HG02763 (cell line): ENCODE data around the gene HCLS1.
A peak's percentile ranks its signal among the peaks of the same experiment; 100 is the strongest.
"Not testable (repeated sequence)": the region's sequence is repeated elsewhere in the genome, so short reads cannot be mapped to it uniquely, and the experiment has no call there.

Source experiments
- ATAC-seq: cut with Tn5 transposase; IDR thresholded peaks from one replicate; pipeline ENCODE4 v1.9.1; 2021; ENCODE audit warnings: mild to moderate bottlenecking, moderate library complexity; ENCODE audit not compliant: unreplicated experiment

The HCLS1 gene, protein sequence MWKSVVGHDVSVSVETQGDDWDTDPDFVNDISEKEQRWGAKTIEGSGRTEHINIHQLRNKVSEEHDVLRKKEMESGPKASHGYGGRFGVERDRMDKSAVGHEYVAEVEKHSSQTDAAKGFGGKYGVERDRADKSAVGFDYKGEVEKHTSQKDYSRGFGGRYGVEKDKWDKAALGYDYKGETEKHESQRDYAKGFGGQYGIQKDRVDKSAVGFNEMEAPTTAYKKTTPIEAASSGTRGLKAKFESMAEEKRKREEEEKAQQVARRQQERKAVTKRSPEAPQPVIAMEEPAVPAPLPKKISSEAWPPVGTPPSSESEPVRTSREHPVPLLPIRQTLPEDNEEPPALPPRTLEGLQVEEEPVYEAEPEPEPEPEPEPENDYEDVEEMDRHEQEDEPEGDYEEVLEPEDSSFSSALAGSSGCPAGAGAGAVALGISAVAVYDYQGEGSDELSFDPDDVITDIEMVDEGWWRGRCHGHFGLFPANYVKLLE

DNA sequence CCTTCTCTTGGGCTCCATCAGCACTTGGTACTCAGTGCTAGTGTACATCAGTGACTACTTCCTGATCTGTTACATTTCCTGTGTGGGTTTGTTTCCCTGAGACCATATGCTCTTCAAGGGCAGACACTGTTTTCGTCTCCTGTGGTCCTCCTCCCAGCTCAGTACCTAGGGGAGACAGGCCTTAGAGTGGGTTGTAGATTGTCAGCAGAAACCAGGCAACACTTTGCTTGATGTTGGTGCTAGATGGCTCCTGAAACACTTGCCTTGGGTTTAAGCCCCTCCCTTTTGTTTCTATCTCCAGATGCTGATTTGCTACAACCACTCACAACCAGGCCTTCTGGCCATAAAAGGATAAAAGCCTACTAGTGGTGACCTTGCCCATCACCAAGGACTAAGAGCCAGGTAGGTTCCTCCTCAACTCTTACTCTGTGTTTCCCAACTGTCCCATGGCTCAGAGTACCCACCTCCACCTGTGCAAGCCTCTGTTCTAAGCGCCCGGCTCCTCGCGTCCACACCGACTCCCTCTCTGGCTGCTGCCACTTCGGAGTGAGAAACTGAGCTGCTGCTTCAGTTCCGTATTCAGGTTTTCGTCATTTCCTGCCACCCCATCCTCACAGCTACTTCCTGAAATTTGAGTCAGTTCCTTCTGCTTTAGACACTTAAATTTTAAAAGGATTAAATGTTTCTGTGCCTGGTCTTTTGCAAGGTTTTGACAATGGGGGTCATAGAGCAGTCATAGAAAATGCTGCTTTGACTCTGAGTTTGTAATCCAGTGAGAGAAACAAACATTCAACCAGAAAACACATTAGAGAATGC is at the start of gene HCLS1:
Gene HCLS1, minus strand, starts transcription at position 548 of the 816 bp plus-strand sequence. CDS start 2,556 bp downstream, outside the sequence.
- ATAC-seq = peak; percentile 77

DNA sequence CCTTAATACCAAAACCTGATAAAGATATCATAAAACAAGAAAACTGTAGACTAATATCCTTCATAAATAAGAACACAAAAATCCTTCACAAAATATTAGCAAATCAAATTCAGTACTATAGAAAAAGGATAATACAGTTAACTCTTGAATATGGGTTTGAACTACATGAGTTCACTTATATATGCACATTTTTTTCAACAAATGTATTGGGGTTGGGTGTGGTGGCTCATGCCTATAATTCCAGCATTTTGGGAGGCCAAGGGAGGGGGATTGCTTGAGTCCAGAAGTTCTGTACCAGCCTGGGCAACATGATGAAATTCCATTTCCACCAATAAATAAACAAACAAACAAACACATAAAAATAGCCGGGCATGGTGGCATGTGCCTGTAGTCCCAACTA is 49.6 kb upstream of the HCLS1 start:
- no peak for ATAC-seq

DNA sequence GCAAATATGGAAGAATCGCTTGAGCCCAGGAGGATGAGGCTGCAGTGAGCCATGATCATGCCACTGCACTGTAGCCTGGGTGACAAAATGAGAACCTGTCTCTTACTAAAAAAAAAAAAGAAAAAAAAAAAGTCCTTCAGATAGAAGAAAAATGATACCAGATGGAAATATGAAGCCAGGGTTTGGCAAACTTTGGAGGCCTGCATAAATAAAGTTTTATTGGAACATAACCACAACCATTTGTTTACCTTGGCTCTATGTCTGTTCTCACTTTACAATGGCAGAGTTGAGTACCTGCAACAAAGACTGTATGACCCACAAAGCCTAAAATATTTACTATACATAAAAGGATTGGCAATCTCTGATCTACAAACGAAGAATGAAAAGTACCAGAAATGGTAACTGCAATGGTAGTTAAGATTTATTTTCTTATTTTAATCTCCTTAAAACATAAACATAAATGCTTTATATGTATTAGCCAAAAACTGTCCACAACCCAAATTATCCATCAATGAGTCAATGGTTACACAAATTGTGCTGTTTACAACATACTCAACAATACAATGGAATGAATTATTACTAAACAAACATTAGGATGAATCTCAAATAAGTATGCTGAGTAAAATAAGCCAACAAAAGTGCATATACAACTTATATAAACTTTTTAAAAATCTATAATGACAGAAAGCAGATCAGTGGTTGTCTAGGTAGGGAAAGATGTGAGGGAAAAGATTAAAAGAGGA is 47.0 kb upstream of the HCLS1 start:
- ATAC-seq = no peak

DNA sequence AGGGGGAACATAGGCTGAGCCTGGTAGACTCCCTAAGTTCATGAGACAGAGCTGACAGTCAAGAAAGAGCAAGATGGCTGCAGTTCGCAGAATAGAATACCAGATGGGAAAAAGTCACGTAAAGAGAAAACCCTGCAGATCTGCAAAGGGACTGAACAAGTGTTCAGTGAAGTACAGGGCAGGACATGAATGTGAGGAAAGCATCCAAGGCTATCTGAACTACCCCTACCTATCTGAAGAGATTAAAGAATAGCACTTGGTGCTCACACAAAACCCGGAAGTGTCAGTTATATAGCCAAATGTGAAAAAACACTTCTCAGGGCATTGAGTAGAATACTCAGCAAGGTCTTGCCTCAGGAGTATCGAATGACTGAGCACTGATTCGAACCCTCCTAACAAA is 44.8 kb upstream of the HCLS1 start:
- ATAC-seq = no peak

DNA sequence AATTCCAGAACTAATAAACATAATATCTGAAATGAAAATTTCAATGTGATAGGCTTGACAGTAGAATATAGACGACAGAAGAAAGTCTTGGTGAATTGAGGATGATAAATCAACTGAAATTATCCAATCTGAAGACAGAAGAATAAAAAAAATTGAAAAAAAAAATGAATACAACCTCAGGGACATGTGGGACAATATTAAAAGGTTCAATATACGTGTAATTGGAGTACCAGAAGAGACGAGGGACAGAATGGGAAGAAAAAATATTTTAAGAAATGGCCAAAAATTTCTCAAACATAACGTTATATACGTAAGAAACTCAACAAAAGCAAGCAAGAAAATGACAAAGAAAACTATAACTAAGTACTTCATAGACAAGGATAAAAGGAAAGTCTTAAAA is 43.3 kb upstream of the HCLS1 start:
- ATAC-seq = no peak

DNA sequence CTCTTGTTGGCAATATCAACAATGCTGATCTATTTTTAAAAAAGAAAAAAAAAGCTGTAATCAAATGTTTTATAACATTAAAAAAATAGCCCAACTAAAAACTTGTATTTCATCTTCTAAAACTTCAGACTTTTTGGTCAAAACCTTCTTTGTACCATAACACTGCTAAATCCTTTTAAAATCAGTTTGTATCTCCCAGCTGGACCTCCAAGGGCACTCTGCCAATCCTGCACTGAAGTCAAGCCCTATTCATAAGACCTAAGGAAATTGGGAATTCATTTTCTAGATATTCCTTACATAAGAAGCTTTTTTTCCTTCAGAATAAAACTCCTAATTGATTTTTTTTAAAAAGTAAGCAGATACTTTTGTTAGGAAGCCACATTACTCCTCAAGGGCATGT is 38.2 kb upstream of the HCLS1 start:
- ATAC-seq = no peak

DNA sequence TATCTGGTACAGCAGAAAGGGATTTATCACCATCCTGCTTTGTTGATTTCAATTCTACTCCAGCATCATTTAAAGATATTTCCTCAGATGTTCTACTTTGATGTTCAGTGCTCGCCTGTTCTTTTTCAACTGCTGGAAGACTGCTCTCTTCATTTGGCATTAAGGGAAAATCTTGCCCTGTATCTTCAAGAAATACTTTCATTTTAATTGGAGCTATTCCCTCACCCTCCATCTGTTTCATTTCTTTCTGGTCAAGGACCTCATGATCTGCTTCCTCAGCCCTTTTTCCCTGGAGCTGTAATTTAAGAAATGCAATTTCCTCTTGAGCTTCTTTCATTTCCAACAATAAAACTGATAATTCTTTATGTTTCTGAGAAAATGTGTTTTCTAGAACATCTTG is 37.8 kb upstream of the HCLS1 start:
- ATAC-seq = no peak

DNA sequence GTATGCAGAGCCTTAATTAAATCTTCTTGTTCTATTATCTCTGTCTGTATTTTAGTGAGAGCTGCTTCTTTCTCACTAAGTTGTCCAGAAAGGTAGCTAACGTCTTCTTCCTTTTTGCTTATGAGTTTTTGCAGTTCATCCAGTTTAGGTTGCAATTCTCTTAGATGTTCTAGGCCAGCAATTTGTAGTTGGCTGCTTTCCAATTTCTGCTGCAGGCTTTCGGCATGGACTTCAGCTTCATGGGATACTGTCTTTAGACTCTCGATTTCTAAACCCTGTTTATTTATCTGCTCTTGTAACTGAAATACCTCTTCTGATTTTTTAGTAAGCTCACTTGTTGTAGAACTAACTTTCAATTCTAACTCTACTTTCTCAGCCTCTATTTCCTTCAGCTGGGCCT is 35.5 kb upstream of the HCLS1 start:
- no peak for ATAC-seq

DNA sequence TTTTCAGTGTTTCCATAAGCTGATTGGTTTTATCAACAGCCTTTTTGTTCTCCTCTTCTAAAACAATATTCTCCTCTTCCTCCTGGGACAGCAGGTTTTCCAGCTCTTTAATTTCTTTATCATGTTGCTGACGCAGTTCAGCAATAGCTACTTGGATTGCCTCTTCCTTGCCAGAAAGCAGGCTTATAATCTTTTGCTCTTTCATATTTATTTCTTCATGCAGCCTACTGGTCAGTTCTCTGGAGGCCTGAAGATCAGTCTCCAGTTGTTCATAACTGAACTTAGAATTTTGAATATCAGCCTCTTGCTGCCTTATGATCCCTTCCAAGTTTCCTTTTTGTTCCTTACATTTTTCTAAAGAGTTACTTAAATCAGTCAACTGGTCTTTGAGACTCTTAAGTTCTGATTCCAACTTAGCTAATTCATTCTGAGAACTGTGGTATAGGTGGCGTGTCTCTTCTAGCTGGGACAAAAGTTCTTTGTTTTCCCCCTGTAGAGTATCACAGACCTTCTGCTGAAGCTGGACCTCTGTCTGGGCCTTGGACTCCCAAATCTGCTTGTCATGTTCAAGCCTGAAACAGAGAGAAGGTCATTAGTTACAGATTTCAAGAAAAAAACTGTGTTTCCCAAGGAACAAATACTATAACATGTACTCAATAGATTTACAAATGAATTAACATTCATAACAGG is 31.5 kb upstream of the HCLS1 start:
- ATAC-seq = no peak

DNA sequence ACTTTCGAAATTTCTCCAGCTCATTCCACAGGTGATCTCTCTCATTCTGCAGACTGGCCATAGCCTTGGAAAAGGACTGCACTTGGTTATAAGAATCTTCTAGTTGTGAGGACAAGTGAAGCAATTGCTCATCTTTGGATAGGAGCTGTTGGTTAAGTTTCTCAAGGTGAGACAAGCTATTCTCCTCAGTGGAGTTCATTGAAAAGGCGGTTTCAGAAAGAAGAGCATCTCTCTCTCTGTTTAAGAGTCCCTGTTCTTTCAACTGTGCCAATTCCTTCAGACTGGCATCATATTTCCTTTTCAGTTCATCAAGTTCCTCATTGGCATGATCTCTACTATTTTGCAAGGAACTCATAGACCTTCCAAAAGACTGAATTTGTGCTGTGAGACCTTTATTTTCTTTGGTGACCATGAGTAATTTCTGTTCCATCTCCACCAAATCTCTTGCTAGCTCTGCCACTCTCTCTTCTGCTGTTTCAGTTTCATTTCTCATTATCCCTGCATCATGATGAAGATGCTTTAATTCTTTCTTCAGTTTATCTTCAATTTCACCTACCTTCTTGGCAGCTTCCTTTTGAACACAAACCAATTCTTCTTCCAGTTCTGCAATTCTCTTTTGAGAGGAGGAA is 30.2 kb upstream of the HCLS1 start:
- no peak for ATAC-seq

DNA sequence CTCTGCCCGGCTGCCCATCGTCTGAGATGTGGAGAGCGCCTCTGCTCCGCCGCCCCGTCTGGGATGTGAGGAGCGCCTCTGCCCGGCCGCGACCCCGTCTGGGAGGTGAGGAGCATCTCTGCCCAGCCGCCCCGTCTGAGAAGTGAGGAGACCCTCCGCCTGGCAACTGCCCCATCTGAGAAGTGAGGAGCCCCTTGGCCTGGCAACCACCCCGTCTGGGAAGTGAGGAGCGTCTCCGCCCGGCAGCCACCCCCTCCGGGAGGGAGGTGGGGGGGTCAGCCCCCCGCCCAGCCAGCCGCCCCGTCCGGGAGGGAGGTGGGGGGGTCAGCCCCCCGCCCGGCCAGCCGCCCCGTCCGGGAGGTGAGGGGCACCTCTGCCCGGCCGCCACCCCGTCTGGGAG is 28.0 kb upstream of the HCLS1 start:
- ATAC-seq = not testable (repeated sequence)

DNA sequence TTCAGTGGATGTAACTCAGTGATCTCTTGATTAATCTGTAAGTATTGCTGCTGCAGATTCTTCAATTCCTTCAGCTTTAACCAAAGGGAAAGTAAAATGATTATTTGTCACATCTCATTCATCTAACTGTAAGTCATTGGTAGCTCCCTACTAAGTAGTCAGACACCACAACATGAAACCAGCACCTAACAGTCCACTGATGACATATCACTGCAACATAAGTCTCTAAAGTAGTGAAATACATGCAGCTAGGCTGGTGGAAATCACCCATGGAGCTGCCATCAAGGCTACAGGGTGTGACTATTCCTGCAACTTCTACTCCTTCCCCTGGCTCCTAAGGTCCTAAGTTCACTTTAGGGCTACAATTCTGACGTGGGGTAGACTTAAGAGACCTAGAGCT is 21.1 kb upstream of the HCLS1 start:
- ATAC-seq = no peak

DNA sequence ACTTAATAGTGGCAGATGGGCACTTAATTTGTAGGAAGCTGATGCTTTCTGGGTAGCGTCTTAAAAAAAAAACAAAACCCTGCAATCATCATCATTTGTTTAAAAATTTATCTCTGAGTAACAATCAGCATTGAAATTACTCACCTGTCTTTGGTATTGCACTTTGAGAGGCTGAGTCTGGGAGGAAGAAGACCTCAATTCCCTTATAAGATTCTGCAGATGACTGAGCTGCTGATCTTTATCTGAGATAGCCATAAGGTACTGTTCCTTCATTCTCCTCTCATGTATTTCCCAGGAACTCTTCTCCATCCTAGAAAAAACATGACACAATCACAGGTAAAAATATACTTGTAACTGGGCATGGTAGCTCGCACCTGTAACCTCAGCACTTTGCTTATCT is 16.4 kb upstream of the HCLS1 start:
- ATAC-seq = no peak

DNA sequence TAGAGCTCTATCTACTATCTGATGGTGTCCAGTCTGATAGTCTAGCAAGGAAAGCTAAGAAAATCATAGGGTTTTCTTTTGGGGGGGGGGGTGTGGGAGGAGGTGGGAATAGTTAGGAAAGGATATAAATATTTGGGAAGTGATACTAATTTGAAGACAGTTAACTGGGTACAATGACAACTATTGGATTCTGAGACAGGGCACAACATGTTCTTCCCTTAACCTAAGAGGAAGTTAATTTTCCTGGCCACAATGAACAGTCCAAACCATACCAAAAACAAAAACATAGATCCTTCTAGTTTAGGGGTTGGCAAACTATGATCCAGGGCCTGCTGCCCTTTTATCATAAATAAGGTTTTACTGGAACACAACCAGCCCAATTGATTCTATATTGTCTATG is 10.0 kb upstream of the HCLS1 start:
- ATAC-seq = no peak

DNA sequence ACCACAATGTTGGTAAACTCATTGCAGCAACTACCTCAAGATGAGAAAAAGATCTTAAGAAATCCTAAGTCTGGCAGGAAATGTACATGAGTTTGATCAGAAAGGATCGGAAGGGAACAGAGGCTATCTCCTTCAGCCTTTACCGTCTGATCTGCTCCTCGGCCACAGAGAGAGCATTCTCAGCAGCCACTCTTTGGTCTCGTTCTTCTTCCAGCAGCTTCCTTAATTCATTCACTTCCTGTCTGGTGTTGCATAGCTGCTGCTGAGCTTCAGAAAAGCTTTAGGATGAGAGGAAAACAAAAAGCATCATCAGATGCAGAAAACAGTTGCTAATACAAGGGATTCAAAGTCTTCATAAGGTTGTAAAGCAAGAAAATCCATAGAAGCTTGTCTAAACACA is 6.6 kb upstream of the HCLS1 start:
- ATAC-seq = no peak

DNA sequence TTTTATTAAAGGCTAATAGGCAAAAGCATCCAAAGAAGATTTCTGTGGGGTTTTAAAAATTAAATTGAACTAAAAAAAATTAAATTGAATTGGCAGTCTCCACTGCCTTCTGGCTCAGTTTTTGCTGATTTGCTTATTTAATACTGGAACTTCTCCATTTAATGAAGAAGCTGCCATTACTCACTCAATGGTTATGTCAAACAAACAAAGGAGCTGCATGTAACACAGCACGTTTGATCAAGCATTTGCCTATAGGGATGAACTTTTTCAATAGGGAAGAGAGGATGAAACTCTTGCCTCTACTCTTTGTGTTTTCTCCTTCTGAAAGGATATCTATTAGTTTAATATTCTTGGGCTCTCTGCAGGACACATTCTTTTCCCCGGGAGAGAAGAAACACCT is 4.8 kb upstream of the HCLS1 start:
- no peak for ATAC-seq

DNA sequence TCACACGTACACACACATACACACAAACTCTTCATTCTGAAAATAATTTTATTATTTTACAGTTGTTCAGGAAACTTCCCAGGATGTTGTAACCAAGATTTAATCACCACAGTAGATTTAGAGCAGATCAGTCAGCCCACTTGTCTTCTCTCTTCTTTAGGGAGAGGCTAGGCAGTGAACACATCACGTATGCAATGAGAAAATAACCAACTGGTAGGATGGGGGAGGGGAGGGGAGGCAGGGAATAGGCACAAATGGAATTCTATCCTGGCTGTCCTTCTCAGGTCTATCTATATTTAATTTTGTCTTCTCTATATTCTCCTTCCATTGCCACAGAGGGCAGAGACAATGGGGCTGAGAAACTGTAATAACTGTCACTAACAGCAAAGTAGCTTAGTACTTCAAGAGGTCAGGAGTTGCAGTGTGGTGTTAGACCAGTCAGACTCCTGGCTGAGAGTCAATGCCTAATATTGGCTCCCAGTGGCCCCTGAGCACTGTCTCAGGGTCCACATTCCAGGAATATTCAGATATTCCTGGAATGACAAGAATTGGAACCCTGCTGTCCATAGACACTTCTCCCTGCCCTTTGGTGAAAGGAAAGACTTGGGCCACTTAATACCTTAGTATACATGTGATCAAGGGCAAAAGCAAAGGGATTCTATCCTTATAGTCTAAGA is 2.6 kb upstream of the HCLS1 start:
- no peak for ATAC-seq

DNA sequence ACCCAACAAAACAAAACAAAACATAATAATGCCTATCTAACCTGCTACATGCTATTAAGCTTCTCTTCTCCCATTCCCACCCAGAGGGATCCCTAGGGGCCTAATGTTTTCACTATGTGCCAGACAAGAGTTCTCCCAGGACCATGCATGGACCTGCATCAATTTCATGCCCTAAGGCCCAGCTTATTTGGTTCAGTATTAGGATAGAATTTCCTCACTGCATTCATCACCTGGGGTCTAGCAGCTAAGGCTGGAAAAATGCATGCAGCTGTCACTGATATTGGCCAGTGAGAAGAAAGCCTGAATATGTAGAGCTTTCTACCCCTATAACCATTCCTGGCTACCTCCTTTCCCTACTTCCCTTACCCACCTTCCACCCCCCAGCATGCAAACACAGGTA is 2.0 kb upstream of the HCLS1 start:
- ATAC-seq = no peak

DNA sequence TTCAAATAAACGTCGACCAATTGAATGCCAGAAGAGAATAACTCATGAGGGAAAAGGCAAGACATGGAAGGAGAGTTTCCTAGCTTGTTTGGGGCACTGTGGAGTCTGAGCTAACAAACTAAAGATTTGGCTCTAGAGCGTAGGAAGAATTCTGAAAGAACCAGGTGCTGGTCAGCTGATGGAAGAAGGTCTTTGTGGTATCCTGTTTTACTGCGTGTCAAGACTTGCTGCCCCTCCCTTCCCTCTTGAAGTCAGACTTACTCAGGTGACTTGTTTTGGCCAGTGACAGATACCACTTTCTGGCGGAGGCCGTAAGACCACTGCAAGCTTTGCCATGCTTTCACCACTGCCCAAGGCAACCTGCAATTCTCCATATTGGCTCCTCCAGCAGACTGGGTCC is 673 bp upstream of the HCLS1 start:
- no peak for ATAC-seq

DNA sequence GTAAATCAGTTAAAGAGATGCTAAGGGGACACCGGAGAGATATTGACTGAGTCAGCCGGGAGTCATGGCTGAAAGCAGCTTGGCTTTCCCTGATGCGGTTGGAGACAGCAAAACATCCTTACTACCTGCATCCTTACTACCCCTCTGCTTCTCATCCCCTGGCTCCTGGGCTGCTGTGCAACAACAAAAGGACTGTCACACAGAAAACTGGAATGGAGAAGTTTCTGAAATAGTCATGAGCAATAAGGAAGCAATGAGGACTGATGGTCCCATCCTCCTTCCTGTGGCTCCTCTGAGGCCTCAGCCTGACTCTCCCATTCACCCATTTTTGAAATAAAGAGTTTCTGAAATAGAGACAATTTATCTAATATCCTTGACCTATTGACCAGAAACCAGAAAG is 1.1 kb downstream of the HCLS1 start:
- ATAC-seq = no peak
